GM13977 (cell line): Measurements from ENCODE around the gene MTFP1.

Source experiments
- DNase-seq: peaks from one replicate; pipeline ENCODE4 v3.0.0; 2012; ENCODE audit warnings: low spot score
- CTCF ChIP-seq: IDR thresholded peaks from 2 replicates; pipeline ENCODE4 v1.5.1; 2012; ENCODE audit warnings: mild to moderate bottlenecking, control low read depth; ENCODE audit not compliant: insufficient read depth; ENCODE audit errors: extremely low read depth, missing control alignments
- in situ Hi-C: fragments of 300-500 bp; cut with MboI; formaldehyde crosslinking; loops from one replicate; pipeline ENCODE4 v1.12.0; 2022; ENCODE audit warnings: low sequenced_read_pairs, low pct_unique_long_range_greater_than_20kb, mixed read lengths, inconsistent platforms; ENCODE audit not compliant: unreplicated experiment

MTFP1 gene

GRCh38 chr22:30470655-30471054, 45.1 kb downstream of the MTFP1 start:
- in situ Hi-C loops, result no loop called here
- DNase-seq, result no peak
- TF ChIP-seq CTCF, result no peak

DNA sequence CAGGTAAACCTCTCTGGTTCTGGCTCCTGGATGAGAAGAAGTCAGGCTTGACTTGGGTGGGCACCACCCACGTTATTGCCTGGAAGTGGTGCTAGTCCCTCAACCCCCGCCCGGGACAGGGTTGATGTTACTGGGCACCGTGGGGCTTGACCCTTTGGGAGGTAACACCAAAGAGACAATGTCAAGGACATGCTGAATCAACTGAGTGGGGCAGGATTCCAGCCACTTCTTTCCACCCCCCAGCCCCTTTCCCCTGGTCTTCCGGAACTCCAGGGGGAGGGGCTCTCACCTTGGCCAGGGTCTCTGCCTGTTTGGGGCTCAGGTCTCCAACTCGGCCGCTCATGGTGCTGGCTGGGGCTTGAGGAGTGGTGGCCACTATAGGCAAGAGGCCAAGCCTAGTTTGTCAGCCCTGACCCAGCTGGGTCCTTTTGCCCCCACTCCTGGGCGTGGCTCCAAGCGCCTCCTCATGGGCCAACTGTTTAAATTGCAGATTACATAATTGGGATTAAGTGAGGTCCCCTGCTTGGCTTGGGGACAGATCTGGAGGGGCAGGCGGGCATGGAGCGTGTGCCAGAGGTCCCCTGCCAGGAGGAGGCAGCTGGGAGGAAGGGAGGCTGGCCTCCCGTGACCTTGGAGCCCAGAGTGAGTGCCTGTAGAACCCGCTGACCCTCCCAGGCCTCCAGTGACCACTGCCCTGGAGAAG, 46.2 kb downstream of the MTFP1 start, which contains the start of gene SEC14L3:
Gene SEC14L3 (minus strand): TSS at position 402 of the 703 bp plus-strand sequence. CDS start 59 bp downstream, at position 343.
- TF ChIP-seq CTCF, result no peak
- in situ Hi-C loops, result no loop called here
- DNase-seq, result no peak

- DNase-seq, result no peak
- TF ChIP-seq CTCF, result no peak
- in situ Hi-C loops, result no loop called here
Measured at GRCh38 chr22:30472994-30473720, 47.6 kb downstream of the MTFP1 start.

DNA sequence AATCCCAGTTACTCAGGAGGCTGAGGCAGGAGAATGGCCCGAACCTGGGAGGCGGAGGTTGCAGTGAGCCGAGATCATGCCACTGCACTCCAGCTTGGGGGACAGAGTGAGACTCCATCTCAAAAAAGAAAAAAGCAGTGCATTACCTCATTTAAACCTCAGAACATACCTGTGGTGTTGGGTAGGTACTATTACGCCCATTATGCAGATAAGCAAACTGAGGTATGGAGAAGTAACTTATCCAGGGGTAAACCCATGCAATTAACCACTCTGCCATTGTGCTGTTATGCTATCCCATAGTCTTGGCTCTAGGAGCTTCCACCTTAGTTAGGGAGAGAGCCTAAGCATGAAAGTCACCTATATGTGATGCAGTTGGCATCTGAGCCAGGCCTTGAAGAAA, 48.6 kb downstream of the MTFP1 start:
- in situ Hi-C loops, result no loop called here
- no peak for TF ChIP-seq CTCF
- no peak for DNase-seq

- no peak for TF ChIP-seq CTCF
- in situ Hi-C loops, result no loop called here
- DNase-seq, result no peak
Measured at GRCh38 chr22:30474683-30475424, 49.3 kb downstream of the MTFP1 start.
